T follicular helper cell (primary cell): ENCODE measurements around the gene TTC23.

Source experiments
- DNase-seq: peaks from one replicate; pipeline ENCODE4 v3.0.0-alpha.2; 2020; ENCODE audit warnings: low read depth

TTC23 gene

DNA sequence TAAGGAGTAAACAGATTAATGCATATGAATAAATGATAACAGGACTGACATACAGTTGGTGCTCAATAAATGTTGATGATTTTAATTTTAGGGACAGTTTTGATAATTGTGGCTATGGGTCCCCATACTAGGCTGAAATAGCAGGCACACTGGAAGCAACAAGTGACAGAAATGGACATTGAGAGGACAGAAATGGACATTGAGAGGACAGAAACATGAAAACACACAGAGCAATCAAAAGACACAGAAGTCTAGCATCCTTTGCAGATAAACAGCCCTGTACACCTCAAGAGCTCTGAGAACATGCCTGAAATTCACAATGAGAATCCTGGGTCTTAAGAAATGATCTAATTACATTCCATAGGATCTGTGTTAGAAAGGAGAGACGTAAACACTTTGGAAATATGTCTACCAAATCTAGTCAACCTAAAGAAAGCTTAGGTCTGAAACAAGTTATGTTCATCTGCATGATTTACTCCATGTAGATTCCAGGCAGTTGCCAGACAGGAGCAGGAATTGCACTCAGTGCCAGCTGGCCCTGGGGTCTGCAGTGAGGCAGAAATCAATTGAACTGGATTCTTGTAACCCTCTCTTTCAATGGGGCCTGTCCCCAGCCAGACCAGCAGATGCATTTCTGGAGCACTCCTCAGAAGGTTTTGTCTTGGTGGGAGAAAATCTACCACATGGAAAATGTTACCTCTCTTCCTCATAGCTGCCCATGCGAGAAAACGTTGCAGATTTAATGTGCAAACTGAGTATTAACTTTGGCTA lies 84.2 kb downstream of the TTC23 start:
- no peak for DNase-seq

DNA sequence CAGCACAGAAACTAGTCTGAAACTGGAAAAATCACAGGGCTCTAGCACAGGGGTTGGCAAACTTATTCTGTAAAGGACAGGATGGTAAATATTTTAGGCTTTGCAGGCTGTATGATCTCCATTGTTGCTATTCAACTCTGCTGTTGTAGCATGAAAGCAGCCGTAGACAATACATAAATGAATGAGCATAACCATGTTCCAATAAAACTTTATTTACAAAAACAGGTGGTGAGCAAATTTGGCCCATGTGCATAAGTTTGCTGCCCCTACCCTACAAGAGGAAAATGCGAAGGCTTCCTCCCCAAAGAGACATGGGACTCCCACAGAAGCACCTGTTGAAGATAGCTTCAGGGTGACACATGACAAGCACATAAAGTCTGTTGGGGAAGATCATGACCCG lies 85.3 kb downstream of the TTC23 start:
- DNase-seq, result no peak

DNA sequence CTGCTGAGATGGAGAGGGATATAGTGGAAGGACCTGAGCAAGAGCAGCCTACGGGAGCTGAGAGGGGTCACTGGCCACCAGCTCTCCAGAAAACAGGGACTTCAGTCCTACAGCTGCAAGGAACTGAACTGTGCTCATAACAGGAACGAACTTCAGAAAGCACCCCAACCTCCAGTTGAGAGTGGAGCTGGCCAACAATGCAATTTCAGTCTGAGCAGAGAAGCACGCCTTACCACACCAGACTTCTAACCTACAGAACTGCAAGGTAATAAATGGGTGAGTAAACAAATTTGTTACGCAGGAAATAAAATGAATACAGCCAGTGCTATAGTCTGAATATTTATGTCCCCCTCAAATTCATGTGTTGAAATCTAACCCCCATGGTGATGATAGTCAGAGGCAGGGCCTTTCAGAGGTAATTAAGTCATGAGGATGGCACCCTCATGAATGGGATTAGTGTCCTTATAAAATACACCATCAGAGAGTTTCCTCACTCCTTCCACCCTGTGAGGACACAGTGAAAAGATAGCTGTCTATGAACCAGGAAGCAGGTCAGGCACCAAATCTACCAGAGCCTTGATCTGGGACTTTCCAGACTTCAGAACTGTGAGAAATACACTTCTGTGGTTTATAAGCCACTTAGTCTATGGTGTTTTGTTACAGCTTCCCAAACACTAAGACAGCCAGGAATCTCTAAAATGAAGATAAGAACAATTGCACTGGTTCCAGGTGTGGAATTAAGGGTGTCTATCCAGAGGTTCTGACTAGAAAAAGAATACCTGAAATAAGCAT lies 85.9 kb downstream of the TTC23 start:
- no peak for DNase-seq

DNA sequence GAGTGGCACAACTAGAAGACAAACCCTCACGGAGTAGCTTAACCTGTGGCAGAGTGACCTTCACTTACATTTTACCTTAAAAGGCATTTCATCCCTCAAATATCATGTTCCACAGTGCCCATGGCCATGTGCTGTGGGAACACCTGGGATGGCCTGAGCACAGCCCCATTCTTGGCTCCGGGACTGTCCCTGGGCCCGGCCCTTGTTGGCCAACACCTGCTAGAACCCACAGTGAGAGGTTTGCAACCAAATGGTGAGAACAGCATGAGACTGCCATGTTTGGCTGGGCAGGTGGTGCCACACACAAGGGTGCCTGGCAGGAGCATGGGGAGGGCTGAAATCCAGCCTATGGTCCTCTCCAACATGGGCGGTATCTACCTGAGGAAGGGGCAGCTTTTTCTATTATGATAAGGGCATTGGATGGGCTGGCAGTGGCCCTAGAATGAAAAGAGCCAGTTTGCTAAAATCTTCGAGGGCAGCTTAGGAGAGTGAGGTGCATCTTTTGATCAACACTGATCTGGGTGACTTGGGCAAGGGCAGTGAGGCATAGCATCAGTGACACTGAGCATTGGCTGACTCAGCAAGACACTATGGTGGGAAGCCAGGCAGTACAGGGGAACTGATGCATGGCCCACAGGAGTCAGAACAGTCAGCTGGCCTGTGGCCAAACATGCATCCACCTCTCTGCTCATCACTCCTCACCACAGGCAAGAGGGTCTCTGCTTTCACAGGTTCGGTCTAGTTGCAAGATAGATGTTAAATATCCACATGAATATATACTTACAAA lies 90.6 kb downstream of the TTC23 start:
- DNase-seq, result no peak

DNA sequence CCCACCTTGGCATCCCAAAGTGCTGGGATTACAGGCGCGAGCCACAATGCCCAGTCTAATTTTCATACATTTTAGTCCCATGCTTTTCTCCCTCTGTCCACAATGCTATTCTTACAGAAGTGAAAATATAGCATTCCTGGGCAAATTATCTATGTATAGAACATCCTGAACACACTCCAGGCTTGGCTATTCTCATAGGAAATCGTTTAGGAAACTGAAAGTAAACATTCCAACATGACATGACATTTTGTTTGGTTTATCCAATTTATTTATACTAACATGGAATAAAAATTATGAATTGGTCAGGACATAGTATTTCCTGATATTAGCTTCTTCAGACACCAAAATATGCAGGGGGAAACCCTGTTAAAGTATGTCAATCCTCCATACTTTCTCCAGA lies 91.9 kb downstream of the TTC23 start:
- DNase-seq, result no peak

DNA sequence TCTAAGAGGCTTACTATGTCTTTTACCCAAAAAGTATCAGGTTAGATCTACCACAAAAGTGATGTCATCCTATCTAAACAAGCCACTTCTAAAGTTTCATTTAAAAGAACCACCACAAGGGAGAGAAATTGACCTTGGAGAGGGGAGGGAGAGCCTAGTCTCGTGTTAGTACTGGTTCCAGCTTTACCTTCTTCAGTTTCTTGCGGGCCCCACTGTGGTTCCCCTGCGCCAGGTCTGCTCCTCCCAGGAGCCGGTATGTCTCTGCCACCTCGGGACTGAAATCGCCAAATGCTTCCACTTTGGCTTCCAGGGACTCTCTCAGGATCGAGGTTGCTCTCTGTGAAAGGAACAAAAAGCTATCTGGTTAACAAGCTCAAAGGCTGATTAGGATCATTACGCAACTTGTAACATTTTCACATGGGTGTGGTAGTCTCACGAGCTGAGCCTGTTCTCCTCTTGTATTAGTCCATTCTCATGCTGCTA lies 93.4 kb downstream of the TTC23 start:
- no peak for DNase-seq

DNA sequence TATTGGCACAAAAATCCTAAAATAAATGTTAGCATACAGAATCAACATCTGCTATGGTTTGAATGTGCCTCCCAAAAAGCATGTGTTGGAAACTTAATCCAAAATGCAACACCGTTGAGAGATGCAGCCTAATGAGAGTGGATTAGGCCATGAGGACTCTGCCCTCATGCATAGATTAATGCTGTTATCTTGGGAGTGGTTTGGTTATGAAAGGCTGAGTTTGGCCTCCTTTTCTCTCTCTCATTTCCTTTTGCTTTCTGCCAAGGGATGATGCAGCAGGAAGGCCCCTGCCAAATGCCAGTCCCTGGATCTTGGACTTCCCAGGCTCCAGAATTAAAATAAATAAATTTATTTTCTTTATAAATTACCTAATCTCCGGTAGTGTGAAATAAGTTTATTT lies 95.1 kb downstream of the TTC23 start:
- no peak for DNase-seq

DNA sequence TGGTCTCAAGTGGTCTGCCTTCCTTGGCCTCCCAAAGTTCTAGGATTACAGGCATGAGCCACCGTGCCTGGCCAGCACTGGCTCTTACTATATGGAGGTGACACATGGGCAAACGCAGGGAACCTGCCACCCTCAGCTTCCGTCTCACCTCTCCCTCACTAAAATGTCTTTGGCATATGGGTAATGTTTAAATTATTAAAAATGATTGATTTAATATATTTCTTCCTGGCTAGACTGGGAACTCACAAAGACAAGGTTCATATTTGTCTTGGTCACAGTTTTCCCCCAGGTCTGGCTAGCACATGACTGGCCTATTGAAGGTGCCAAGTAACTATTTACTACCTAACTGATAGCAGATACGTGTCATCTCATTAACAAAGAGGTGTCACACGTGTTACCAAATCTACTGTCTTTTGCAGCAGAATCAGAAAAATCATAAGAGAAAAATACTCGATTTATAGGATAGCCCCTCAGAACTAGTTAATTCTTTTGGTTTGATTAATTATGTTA lies 96.3 kb downstream of the TTC23 start:
- no peak for DNase-seq

DNA sequence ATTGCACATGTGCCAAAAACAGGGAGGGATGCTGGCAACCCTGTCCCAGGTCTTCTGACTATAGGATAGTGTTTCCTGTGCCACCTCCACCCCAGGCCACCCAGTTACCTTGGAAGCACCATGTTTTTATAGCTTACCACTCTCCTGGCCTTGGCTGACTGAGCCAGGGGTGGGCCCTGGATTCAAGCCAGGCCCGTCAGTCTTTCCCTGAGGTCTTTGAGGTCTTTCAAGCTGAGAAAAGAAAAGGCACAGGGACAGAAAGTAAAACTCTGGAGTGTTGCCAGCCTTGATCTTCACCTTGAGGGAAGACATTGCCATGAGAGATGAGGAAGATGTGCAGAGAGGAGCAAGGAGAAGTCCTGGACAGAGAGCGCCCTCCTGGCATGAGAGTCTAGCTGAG lies 98.2 kb downstream of the TTC23 start:
- no peak for DNase-seq

DNA sequence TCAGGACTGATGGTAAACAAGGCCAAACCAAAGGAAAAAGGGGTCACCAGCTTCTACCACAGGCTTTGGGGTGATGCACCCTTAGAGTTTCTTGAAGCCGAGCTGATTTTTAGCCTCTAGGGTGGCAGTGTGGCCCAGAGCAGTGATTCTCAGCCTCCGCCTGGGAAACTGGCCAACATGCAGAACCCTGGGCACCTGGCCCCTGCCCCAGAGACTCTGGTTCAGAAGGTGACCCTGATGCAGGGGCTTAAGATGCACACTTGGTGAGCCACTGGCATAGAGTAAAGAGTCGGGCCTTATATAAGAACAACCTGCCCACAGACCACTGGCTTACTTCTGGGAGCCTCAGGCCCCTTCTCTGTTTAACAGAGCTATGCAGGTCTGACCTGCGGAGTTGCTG lies 100.0 kb downstream of the TTC23 start:
- no peak for DNase-seq

DNA sequence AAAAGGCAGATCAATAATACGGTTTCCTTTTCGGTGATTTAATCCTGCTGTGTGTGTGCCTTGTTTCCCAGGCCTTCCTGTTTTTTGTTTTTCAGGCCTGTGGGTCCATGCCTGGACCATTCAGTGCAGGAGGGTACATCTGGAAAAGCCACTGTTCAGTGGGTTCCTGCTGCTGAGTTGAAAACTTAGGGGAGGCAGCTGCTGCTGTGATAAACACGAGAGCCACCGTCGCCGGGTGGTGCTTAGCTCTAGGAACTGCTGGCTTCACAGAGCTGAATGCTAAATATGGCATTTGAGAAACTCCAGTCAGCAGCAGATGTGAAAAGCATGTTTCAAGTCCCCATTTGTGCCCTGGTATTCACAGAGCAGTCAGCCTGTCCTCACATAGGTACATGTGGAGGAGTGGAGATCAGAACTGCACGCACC lies 100.5 kb downstream of the TTC23 start:
- DNase-seq, result no peak

DNA sequence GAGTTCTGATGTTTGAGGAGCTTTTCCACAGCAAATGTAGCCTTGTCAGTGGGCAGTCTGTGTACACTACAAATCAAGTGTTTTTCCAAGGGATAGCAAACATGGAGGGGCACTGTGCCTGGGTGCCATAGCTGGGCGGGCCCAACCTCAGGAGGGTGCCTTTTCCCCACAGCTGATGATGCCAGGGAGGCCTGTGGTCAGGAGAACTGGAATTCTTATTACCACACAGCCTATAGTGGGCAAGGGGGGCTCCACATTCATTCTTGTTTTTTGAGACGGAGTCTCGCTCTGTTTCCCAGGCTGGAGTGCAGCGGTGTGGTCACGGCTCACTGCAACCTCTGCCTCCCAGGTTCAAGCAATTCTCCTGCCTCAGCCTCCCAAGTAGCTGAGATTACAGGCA lies 102.7 kb downstream of the TTC23 start:
- no peak for DNase-seq

DNA sequence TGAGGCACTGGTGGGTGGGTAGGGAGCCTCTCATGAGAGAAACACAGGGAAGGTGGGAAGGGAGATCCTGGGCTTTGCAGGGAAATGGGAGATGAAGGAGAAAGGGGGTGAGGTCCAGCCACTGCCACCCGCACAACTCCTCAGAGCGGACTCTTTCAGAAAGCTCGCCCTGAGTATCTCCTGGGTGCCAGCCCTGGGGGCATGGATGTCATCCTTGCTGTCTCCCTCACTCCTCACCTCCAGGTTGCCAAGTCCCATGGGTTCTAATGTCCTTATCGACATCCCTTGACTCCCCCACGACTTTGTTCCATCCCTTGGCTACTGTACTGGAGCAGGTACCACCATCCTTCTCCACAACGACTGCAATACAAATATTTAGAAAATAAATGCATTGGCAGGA lies 103.6 kb downstream of the TTC23 start:
- DNase-seq, result no peak

DNA sequence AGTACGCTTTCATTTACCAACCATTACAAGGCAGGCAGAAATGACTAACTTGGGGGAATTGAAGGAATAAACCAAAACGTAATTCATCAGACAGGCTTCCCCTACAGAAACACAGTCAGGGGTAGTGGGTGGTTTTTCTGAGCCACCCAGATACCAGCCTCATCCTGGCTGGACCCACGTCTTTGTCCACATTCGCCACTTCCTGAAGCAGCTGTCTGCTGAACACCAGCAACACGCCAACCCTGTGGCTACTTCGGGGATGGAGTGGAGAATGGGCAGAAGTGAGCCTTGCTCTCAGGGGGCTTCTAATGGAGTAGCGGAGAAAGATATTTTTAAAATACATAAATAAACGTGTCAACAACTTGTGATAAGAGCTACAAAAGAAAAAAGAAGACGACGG lies 104.4 kb downstream of the TTC23 start:
- no peak for DNase-seq

DNA sequence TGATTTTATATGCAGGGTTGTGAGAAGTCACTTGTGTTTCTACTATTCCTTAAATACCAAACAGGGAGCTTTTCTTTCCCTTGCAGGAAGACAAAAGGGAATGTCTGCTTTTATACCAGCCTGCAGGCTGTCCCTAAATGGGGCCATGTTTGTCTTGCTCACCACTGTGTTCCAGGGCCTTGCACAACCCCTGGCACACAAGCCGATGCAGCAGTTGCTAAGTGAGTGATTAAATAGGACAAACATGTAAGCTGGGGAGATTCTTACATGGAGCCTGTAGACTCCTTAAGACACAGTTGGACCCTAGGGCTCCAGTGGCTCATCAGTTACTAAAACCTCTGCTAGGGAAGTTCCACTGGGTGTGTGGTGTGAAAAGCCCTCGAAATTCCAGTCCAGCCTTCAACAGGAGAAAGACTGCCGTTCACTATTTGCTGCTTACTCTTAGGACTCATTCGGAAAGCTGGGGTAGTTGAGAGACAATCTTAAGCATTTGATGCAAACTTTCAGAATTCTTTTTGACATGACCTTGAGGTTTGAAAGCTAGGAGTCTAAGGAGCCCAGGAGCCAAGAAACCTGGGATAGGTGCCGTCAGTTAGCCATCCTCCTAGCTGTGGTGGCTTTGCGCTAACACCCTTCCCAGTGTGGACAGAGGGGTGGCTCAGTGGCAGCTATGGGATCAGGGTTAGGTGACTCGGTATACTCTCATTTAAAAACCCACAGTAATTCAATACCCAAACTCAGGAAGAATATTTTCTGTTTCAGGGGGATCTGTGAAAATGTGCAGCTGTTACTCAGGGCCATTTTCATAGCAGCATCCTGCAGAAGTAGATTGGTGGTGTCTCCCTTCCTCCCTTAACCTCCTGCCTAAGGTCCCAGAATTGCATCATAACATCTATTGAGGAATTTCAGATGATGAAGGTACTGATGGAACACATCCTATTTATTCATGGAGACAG lies 105.4 kb downstream of the TTC23 start:
- no peak for DNase-seq

DNA sequence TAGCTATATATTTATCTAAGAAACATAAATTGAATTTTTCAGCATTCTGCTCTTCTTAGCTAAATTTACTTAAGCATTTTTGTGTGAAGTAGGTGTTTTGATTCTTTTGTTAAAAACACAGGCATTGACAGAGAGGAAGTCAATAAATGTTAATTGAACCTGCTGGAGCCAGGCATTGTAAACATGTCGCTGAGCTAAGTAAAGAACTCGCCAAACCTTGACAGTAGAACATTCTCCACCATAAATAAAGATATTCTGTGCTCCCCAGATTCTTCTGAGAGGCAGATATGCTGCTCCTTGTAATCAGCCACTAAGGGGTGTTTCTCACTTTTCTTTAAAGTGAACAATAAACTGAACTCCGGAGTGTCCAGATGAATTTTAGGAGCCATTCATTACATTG lies 106.1 kb downstream of the TTC23 start:
- DNase-seq, result no peak

DNA sequence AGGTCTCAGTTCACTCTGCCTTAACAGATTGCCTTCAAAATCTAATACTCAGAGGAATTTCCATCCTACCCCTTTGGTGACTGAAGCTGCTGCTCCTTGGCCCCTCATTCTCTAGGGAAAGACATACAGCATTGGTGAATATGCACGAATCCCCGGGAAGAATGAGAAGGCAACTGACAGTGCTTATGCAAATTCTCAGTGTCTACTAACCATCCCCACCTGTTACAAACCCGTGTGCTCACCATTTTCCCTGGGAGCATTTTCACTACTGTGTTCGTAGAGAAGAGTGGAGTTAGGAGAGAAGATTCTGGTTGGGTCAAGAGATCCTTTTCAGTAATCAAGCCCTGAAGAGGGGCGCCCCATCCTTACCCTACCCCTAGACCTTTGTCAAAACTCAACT lies 106.8 kb downstream of the TTC23 start:
- no peak for DNase-seq

DNA sequence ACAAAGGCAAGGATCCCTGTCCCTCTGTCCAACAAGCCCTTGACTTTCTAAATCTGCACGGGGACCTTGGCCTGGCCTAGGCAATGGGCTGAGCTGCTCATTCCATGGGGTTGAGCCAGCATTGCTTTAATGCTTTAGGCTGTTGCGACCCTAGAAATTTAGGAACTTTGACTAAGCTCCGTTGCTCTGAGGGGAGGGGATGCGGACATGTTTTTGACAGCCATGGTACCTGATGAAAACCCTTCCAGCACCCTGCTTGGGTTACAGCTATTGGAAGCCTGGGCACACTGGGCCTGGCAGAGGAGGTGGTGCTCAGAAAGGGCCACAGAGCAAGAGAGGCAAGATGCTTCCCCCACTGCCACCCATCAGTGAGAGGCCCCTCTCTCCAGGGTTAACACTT lies 107.4 kb downstream of the TTC23 start:
- no peak for DNase-seq

DNA sequence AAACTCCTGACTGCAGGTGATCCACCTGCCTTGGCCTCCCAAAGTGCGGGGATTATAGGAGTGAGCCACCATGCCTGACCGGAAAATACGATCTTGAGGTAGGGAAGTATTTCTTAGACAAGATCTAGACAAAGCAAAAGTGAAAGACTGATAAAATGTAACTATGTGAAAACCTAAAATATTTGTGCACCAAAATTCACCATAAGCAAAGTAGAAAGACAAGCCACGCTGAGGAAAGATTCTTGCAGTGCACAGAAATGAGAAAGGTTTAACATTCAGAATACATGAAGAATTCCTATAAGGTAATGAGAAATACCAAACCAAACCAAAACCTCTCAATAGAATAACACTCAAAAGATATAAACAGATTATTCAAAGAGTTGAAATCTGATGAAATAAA lies 108.8 kb downstream of the TTC23 start:
- DNase-seq, result no peak

DNA sequence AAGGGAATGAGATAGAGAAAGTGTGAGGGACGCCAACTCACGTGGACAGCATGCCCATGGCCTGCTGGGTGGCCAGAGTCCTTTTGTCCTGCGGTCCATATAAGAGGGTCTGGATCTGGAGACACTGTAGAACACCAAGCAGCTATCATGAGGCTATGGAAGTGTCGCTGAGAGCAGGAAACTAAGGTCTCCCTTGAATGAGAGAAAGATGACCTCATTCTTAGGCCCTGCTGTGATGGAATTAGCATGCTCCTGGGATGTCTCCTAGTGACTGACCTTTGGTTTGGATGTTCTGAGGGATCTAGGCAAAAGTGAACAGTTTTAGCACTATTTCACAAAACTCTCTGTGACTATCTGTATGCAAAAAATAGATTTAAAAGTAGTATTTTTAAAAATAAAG lies 110.1 kb downstream of the TTC23 start:
- no peak for DNase-seq

DNA sequence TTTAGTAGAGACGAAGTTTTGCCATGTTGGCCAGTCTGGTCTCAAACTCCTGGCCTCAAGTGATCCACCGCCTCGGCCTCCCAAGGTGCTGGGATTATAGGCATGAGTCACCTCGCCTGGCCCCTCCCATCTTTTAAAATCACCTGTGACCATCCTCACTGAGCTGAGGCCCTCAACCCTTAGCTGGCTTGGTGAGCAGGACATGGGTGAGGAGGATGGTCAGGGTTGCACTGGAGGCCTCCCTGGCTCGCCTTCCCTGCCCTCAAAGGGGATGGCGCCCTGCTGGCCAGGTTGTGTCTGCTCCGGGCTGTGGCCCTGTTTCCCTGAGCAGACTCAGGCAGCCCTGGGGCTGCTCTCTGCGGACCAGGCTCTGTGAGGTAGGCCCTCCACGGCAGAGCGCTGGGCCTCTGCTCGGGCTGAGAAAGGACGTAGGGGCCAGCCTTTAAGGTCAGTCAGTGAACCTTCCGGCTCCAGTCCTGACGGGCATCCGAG lies 110.8 kb downstream of the TTC23 start:
- no peak for DNase-seq
